Peyer's patch (tissue), 4 donors: ENCODE data around the gene SLC1A1. TPM values are rescaled to one million over a fixed set of nuclear protein-coding genes. Genes with fewer than 3 reads are reported as not detected.
"Not testable (repeated sequence)": the region's sequence is repeated elsewhere in the genome, so short reads cannot be mapped to it uniquely, and the experiment has no call there.

ENCODE experiments used
- DNase-seq, 3 donors: peaks; one replicate each; pipeline ENCODE4 v3.0.0-alpha.2; 2017 to 2019
- H3K27ac ChIP-seq, 4 donors: fragments of 200-600 bp; sonication (generic); one replicate each; pipeline ENCODE4 v1.5.1; 2016 to 2019
- H3K27me3 ChIP-seq, 2 donors: fragments of 200-600 bp; sonication (generic); one replicate each; pipeline ENCODE4 v1.5.1; 2019
- H3K36me3 ChIP-seq, 3 donors: fragments of 200-600 bp; sonication (generic); one replicate each; pipeline ENCODE4 v1.5.1; 2016 to 2019
- H3K4me1 ChIP-seq, 4 donors: fragments of 200-600 bp; sonication (generic); one replicate each; pipeline ENCODE4 v1.5.1; 2016 to 2019
- H3K4me3 ChIP-seq, 4 donors: fragments of 200-600 bp; sonication (generic); 1 replicate in 3 of 4; 2 replicates in 1 of 4; pipeline ENCODE4 v1.5.1; 2016 to 2019; ENCODE audit warnings: mild to moderate bottlenecking in 1 of 4
- H3K9me3 ChIP-seq, 4 donors: fragments of 200-600 bp; sonication (generic); one replicate each; pipeline ENCODE4 v1.5.1; 2016 to 2019; ENCODE audit warnings: mild to moderate bottlenecking in 1 of 4
- CTCF ChIP-seq, 6 experiments: fragments of 450-650 bp in 4 of 6; fragments of 200-600 bp in 2 of 6; sonication (generic) in 1 of 6; IDR thresholded peaks; one replicate each; pipeline ENCODE4 v1.5.1; 2017 to 2019; ENCODE audit warnings: antibody characterized with exemption in 6 of 6, mild to moderate bottlenecking in 3 of 6, moderate library complexity in 1 of 6
- POLR2A ChIP-seq, 2 donors: fragments of 450-650 bp; IDR thresholded peaks; one replicate each; pipeline ENCODE4 v1.5.1; 2017; ENCODE audit warnings: antibody characterized with exemption in 2 of 2, mild to moderate bottlenecking in 2 of 2, moderate library complexity in 2 of 2
- total RNA-seq, 4 donors: library from RNA; depleted of rRNA; stranded (reverse); fragments of >200 nt; gene quantifications; one replicate each; pipeline ENCODE4 v1.1.0, GENCODE V29; 2016

The SLC1A1 gene
- total RNA-seq, 4 donors from 2014 or later: 5.0 to 357 (median 145) TPM

GRCh38 chr9:4596165-4596922 lies 106.1 kb downstream of the SLC1A1 start:
- TF ChIP-seq CTCF (IDR thresholded peaks at IDR 0.05): peak in 1 of 6 experiments; percentile 5
- no peak for TF ChIP-seq POLR2A (IDR thresholded peaks at IDR 0.05)
- peak overlapping the region in 3 of 4 donors; percentile 16 to 50 (median 32) for H3K27ac ChIP-seq
- peak in 2 of 3 donors; percentile 55 to 72 for DNase-seq

GRCh38 chr9:4600368-4600767 lies 110.1 kb downstream of the SLC1A1 start:
- H3K36me3 ChIP-seq: peaks cover 0 to 16% (median 0%) of the 10 kb centered on the region in 3 donors
- H3K27me3 ChIP-seq: no peaks in the 10 kb centered on the region
- H3K4me3 ChIP-seq: no peak overlapping the region
- H3K27ac ChIP-seq: no peak overlapping the region
- H3K4me1 ChIP-seq: no peaks in the 10 kb centered on the region
- no peak for TF ChIP-seq CTCF (IDR thresholded peaks at IDR 0.05)
- no peak for TF ChIP-seq POLR2A (IDR thresholded peaks at IDR 0.05)
- H3K9me3 ChIP-seq: no peaks in the 10 kb centered on the region
- DNase-seq: no peak

More at GRCh38 chr9:4596165-4596922, 106.1 kb downstream of the SLC1A1 start:
- H3K9me3 ChIP-seq: no peaks in the 10 kb centered on the region
- H3K4me3 ChIP-seq: no peak overlapping the region
- no peaks in the 10 kb centered on the region for H3K27me3 ChIP-seq
- H3K4me1 ChIP-seq: no peaks in the 10 kb centered on the region
- H3K36me3 ChIP-seq: no peaks in the 10 kb centered on the region

- no peak for DNase-seq
- Histone ChIP-seq H3K4me1 (no peaks in the 10 kb centered on the region), H3K4me3 (no peak overlapping the region), H3K27me3 (no peaks in the 10 kb centered on the region), H3K27ac (no peak overlapping the region), H3K9me3 (no peaks in the 10 kb centered on the region), H3K36me3 (peaks cover 0 to 16% (median 0%) of the 10 kb centered on the region in 3 donors)
- no peak for TF ChIP-seq POLR2A (IDR thresholded peaks at IDR 0.05)
- no peak for TF ChIP-seq CTCF (IDR thresholded peaks at IDR 0.05)
Observed at GRCh38 chr9:4603830-4604229, 113.6 kb downstream of the SLC1A1 start.

GRCh38 chr9:4604678-4605095 lies 114.4 kb downstream of the SLC1A1 start:
- peak in 2 of 3 donors; percentile 75 to 90 for DNase-seq
- H3K4me3 ChIP-seq: no peak overlapping the region
- no peaks in the 10 kb centered on the region for H3K4me1 ChIP-seq

GRCh38 chr9:4606033-4606432 lies 115.8 kb downstream of the SLC1A1 start:
- DNase-seq: peak in 2 of 3 donors; percentile 41 to 50
- H3K4me3 ChIP-seq: not testable (repeated sequence)

More at GRCh38 chr9:4604678-4605095, 114.4 kb downstream of the SLC1A1 start:
- Histone ChIP-seq H3K27ac (no peak overlapping the region), H3K36me3 (peaks cover 0 to 16% (median 0%) of the 10 kb centered on the region in 3 donors), H3K9me3 (no peaks in the 10 kb centered on the region), H3K27me3 (no peaks in the 10 kb centered on the region)
- TF ChIP-seq CTCF (IDR thresholded peaks at IDR 0.05): peak; percentile 52 to 84 (median 82)
- no peak for TF ChIP-seq POLR2A (IDR thresholded peaks at IDR 0.05)

GRCh38 chr9:4614627-4615026 lies 124.4 kb downstream of the SLC1A1 start:
- no peak for TF ChIP-seq CTCF (IDR thresholded peaks at IDR 0.05)
- TF ChIP-seq POLR2A (IDR thresholded peaks at IDR 0.05): no peak
- no peak overlapping the region for H3K4me3 ChIP-seq
- H3K9me3 ChIP-seq: no peaks in the 10 kb centered on the region
- DNase-seq: no peak
- no peaks in the 10 kb centered on the region for H3K36me3 ChIP-seq
- H3K27ac ChIP-seq: no peak overlapping the region
- no peaks in the 10 kb centered on the region for H3K27me3 ChIP-seq
- H3K4me1 ChIP-seq: no peaks in the 10 kb centered on the region

More at GRCh38 chr9:4606033-4606432, 115.8 kb downstream of the SLC1A1 start:
- H3K9me3 ChIP-seq, H3K27ac ChIP-seq, H3K4me1 ChIP-seq, H3K27me3 ChIP-seq: not testable (repeated sequence)
- peaks cover 0 to 16% (median 0%) of the 10 kb centered on the region in 3 donors for H3K36me3 ChIP-seq
